Stimulated activated CD8-positive, alpha-beta memory T cell treated with anti-CD3 and anti-CD28 coated beads, Interleukin-15, amount 100 ng/mL, for 1 hour (primary cell): ENCODE results near the gene DUOXA2.
"Not testable (repeated sequence)": the region's sequence is repeated elsewhere in the genome, so short reads cannot be mapped to it uniquely, and the experiment has no call there.

ENCODE experiments used
- DNase-seq: peaks from one replicate; pipeline ENCODE4 v3.0.0-alpha.2; 2020; ENCODE audit warnings: low read depth

DUOXA2 gene

GRCh38 chr15:45114076-45114750 is at the start of gene DUOXA2, which contains the start of gene DUOX2:
DUOXA2 (plus strand) TSS chr15:45114326; CDS start chr15:45114606, 280 bp downstream.
DUOX2 (minus strand) TSS chr15:45114172; CDS start chr15:45113411, 761 bp downstream.
- DNase-seq = no peak

GRCh38 chr15:45064386-45064785 is 49.7 kb upstream of the DUOXA2 start:
- DNase-seq = no peak

- not testable (repeated sequence) for DNase-seq
Measured at GRCh38 chr15:45069942-45070360, 44.2 kb upstream of the DUOXA2 start.

DNA sequence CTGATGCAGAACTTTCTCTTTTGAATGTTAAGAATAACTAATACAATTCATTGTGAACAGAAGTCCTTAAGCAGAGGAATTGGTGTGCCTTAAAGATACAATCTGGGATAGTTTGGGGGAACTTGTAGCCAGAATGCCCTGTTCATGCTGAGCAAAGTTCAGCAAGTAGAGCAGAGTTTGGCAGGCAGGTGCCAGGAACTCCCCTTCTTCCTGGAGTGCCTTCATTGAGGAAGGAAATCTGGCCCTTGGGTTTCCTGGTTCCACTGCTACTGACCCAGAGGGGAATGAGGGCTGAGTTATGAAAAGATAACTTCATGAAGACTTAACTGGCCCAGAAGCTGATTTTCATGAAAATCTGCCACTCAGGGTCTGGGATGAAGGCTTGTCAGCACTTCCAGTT is 40.5 kb upstream of the DUOXA2 start:
- not testable (repeated sequence) for DNase-seq

DNA sequence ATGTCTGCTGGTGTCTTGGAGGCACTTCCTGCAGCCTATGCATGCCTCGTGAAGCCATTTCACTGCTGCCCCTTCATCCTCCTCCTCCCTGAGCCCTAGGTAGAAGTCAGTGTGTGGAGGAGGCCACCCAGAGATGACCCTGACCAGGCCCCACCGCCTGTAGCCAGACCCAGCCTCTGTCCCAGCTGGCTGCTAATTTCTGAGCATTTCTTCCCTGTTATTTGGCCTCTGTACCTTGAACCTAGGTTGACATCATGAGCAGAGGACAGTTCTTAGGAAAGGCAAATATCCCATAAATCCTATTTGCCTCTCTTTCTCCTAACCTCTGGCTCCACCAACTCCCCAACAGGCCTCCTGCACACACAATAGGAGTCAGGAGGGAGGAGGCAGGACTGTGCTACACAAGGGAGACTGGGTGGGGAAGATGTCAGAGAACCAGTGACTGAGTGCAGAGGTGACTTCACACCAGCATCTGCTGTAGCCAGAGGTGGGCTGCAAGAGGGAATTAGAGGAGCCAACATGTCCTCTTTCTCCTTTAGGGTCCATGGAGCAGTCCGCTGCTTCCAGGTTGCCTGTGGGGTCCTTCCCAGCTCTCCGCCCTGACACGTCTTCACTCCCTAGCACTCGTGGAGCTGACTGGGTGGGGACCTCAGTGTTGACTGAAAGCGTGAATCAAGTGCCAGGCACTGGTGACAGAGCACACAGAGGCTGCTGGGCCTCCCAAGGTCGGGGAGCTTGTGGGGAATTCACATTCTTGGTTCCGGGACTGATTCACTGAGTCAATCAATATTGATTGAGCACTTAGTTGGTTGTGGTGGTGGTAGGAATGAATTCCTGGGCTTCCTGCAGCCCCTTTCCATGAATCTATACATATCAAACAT is 38.4 kb upstream of the DUOXA2 start:
- not testable (repeated sequence) for DNase-seq

GRCh38 chr15:45077391-45077790 is 36.7 kb upstream of the DUOXA2 start:
- not testable (repeated sequence) for DNase-seq

GRCh38 chr15:45079201-45079600 is 34.9 kb upstream of the DUOXA2 start:
- not testable (repeated sequence) for DNase-seq

DNA sequence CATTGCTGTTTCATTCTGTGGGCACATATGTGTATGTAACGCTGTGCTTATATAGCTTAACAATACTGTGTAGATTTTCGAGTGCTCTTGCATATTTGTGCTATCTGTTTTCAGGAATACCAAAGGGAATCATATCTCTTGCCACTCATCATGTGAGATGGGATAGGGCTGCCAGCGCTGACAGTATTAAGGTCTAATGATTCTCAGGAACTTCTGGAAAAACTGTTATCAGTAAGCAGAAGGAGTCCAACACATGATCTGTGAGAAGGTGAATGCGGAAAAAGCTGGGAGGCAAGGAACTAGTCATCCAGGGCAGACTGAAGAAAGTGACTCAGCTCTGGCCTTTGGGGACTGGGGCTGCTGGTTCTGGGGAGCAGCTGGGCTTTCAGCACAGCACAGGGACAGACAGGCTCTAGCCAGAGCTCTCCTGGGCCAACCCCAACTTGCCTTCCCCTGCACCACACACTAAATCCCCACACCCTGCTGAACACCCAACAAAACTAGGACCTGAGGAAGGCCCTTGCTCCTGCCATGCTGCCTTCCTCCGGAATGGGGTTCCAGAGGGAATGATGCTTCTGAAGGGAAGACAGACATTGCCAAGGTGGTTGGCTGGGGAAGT is 34.4 kb upstream of the DUOXA2 start:
- DNase-seq = not testable (repeated sequence)

DNA sequence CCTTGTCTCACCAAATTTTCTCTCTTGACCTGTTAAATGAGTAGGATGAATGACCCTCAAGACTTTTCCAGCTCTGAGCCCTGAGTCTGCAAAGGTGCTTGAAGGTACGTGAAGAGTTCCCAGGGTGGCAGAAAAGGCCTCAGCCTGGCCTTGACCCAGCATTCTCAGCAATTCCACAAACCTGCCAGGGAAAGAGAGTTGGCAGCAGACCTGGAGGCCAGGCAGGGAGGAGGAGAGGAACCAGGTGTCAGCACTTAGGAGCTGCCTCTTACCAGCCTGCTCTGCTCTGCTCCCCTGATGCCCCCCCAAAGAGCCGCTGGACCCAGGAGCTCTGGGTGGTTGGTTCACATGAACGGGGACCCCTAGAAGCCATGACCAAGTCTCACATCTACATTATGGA is 33.5 kb upstream of the DUOXA2 start:
- not testable (repeated sequence) for DNase-seq

DNA sequence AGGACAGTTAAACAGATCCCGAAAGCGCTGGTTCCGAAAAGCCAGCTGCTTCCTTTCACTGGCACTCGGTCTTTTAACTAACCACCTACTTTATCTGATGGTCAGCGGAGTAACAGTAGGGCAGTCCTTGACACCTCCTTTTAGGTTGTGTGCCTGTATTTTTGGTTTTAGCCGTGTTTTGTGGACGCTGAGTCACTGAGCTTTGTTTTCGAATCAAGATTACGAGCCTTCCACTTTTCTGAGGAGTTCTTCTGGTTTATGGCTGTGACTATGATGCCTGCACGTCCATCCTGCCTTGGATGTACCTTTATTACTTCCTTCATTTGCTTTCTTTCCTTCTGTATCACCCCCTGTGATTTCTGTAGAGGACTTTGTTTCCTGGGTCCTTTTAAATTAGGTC is 31.7 kb upstream of the DUOXA2 start:
- DNase-seq = not testable (repeated sequence)

DNA sequence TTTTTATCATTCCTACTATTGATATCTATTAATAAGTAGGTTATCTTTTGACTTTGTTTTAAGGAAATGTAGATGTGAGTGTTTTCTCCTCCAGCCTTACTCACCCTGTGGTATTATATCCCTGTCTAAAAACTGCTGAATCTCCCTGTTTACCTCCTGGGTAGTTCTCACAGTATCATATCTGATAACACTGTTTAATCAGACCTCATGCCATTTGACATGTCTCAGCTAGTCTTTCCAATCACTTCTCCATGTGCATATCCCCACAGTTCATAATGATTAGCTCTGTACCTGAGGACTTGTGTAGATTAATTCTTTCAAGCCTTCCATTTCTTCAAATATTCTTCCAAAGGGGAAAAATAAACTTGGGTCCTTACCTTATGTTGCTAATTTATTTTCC is 30.9 kb upstream of the DUOXA2 start:
- no peak for DNase-seq

DNA sequence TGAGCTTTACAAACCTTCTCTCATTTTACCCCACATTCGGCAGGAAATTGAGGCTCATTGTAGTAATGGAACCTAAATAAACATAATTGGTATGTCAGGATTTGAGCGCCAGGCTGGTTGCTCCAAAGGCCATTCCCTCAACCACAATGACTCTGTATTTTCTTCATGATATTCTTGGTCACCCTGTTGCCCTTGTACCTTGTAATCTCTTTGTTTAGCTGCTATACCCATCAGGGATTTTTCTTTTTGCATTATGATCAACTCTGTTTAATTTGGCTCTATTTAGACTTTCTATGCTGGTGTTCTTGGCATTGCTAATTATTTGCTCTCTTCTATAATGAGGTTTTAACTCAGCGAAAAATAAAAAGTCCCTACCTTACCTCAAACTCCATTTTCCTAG is 30.0 kb upstream of the DUOXA2 start:
- DNase-seq = no peak

DNA sequence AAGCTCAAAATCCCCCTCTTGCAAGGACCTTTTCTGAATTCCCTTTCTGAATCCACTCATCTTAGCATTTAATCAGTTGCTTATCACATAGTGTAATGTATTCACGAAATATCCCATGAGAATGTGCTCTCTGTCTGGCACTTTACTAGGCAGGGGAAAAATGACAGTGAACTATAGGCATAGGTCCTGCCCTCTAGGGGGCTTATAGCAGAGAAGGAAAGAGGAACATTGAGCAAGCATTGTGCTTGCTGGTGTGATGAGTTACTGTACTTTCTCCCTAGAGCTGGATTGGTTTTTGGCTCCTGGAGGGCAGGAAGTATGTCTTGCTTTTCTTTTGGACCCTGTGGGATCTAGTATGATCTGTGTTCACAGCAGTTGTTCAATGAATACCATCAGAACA is 26.6 kb upstream of the DUOXA2 start:
- DNase-seq = no peak

DNA sequence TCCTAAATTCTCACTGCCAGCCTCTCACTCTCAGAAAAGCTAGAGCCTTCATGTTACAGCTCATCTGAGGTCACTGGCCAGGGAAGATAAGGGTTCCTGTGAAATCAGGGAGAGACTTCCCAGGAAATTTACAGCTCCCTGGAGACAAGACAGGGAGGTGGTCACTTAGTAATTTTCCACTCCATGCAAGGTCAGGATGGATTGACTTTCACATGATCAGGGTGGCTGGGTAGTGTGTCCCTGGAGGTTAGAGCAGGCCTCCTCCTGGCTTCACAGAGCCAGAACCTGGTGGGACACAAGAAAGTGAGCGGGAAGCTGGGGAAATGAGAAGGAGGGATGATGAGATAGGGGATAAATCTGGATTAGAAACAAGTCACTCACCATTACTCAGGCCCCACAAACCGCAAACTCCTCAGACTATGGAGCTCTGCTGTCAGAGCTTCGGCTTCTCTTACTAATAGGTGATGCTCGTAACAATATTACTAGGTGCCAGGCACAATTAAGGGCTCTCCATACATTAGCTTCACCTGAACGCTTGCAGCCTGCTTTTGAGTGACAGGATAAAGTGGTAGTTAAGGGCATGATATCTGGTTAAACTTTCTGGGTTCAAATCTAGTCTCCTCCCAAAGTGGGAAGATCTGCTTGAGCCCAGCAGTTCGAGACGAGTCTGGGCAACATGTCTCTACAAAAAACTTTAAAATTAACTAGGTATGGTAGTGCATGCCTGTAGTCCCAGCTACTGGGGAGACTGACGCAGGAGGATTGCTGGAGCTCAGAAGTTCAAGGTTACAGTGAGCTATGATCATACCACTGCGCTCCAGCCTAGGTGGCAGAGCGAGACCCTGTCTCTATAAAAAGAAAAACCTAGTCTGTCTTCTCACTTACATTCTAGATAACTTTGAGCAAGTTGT is 25.1 kb upstream of the DUOXA2 start:
- no peak for DNase-seq

DNA sequence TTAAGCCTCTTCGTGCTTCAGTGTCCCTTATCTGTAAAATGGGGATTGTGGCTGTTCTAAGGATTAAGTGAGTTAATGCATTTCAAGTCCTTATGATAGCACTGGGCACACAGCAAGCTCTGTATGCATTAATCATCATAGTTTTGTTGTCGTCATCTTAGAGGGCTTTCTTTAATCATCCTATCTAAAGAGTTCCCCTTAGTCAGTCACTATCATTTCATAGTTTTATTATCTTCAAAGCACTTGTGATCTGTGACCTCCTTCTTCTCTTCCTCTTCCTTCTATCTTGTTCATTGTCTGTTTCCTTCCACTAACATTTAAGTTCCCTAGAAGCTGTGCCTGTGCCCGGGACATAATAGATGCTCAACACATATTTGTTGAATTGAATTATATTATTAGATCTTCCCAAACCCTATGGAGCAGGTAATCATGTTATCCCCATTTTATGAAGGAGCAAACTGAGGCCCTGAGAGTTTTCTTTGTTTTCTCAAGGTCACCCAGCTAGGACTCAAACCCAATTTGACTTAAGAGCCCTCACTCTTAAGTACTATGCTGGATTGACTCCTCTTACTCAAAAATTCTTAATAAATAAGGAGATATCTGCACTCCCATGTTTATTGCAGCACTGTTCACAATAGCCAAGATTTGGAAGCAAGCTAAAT is 24.3 kb upstream of the DUOXA2 start:
- DNase-seq = no peak

- no peak for DNase-seq
Measured at GRCh38 chr15:45091161-45091560, 23.0 kb upstream of the DUOXA2 start.

DNA sequence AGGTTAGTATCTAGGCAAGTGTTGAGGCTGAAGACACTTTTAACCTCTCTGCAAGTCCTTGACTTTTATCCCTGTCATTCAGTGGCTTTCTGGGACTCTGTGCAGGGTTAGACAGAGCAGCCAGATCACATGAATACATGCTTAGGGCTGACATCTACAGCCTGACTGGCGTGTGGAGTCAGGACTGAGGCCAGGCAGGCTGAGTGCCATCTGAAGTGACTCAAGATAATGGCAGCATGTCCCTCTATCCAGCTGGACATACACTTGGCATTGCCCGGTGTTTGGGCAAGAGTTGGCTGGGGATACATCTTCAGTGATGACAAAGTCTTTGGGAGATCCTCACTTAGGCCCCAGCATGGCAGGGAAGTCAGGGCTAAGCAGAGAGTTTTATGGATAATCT is 22.6 kb upstream of the DUOXA2 start:
- DNase-seq = no peak

- no peak for DNase-seq
Measured at GRCh38 chr15:45093013-45093412, 21.1 kb upstream of the DUOXA2 start.

- no peak for DNase-seq
Measured at GRCh38 chr15:45093622-45094357, 20.3 kb upstream of the DUOXA2 start.

GRCh38 chr15:45094358-45094730 is 19.8 kb upstream of the DUOXA2 start:
- DNase-seq = no peak
